A673 (cell line): ENCODE measurements around the gene DNAJC16.

Source experiments
- EZH2 ChIP-seq: fragments of 200-600 bp; sonication (generic); IDR thresholded peaks from 2 replicates; pipeline ENCODE4 v1.6.1; 2017; ENCODE audit warnings: borderline replicate concordance, low read depth, mild to moderate bottlenecking, mixed read lengths, antibody characterized with exemption, low read length; ENCODE audit not compliant: poor library complexity, severe bottlenecking
- TF ChIP-seq, protein P1 (sequence below): fragments of 300-800, 200-600 bp; sonication (generic); conservative IDR thresholded peaks from 2 replicates; pipeline ENCODE4 v1.5.1; 2017; ENCODE audit warnings: low read depth, mild to moderate bottlenecking, antibody characterized with exemption, low read length, moderate library complexity, mixed read lengths

DNA sequence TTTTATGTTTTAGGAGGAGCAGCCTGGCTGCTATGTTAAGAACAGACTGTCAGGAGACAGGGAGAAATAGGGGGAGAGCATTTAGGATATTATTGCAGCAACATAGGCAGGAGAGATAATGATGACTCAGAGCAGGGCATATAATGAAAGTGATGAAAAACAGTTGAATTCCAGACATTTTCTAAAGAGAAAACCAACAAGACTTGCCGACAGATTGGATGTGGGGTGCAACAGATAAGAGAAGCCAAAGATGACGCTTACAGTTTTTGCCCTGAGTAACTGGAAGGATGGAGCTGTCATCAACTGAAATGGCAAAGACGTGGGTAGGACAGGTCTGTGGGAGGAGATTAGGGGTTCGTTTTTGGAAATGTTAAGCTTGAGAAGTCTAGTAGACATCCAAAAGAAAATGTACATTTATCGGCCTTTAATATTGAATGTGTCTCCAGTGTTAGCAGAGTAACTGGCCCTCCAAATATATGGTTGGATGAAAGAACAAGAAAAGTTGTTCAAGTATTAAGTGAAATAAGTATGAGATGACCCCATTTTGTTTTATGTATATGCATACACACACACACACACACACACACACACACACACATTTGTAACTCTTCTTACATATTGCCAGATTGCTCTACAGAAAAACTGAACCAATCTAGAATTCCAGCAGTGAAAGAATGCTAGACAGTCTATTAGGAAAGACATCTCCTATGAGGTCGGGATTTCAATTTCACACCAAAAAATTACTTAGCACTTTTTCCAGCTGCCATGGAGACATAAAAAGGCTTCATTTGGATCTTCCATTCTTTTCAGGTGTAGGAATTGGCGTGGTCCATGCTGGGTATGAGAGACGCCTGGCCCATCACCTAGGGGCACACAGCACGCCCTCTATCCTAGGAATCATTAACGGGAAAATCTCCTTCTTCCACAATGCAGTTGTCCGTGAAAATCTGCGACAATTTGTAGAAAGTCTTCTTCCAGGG lies 17.2 kb downstream of the DNAJC16 start:
- TF ChIP-seq, protein P1, sequence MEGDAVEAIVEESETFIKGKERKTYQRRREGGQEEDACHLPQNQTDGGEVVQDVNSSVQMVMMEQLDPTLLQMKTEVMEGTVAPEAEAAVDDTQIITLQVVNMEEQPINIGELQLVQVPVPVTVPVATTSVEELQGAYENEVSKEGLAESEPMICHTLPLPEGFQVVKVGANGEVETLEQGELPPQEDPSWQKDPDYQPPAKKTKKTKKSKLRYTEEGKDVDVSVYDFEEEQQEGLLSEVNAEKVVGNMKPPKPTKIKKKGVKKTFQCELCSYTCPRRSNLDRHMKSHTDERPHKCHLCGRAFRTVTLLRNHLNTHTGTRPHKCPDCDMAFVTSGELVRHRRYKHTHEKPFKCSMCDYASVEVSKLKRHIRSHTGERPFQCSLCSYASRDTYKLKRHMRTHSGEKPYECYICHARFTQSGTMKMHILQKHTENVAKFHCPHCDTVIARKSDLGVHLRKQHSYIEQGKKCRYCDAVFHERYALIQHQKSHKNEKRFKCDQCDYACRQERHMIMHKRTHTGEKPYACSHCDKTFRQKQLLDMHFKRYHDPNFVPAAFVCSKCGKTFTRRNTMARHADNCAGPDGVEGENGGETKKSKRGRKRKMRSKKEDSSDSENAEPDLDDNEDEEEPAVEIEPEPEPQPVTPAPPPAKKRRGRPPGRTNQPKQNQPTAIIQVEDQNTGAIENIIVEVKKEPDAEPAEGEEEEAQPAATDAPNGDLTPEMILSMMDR: no peak
- no peak for TF ChIP-seq EZH2
